Esophagus (tissue), 2 donors: ENCODE data around the gene SNCAIP. TPM values are rescaled to one million over a fixed set of nuclear protein-coding genes. Genes with fewer than 3 reads are reported as not detected.

Experiments
- H3K27ac ChIP-seq, 2 donors: one replicate each; pipeline ENCODE4 v1.5.1; 2013; ENCODE audit warnings: low read depth in 2 of 2, mild to moderate bottlenecking in 2 of 2, inconsistent platforms in 1 of 2, low read length in 1 of 2, moderate library complexity in 1 of 2
- H3K27me3 ChIP-seq, 2 donors: one replicate each; pipeline ENCODE4 v1.6.1; 2013; ENCODE audit warnings: low read length in 2 of 2, control low read depth in 1 of 2, mild to moderate bottlenecking in 1 of 2; ENCODE audit not compliant: insufficient read depth in 2 of 2, control insufficient read depth in 1 of 2
- H3K36me3 ChIP-seq, 2 donors: one replicate each; pipeline ENCODE4 v1.6.1; 2013; ENCODE audit warnings: low read length in 1 of 2; ENCODE audit not compliant: control insufficient read depth in 2 of 2, insufficient read depth in 2 of 2
- H3K4me1 ChIP-seq, 2 donors: one replicate each; pipeline ENCODE4 v1.6.1; 2013; ENCODE audit warnings: low read length in 1 of 2; ENCODE audit not compliant: control insufficient read depth in 2 of 2, insufficient read depth in 2 of 2
- H3K4me3 ChIP-seq, 2 donors: one replicate each; pipeline ENCODE4 v1.5.1; 2013; ENCODE audit warnings: low read length in 2 of 2, mild to moderate bottlenecking in 2 of 2, low read depth in 1 of 2, moderate library complexity in 1 of 2
- H3K9me3 ChIP-seq, 2 donors: one replicate each; pipeline ENCODE4 v1.6.1; 2013; ENCODE audit warnings: mild to moderate bottlenecking in 2 of 2, low read depth in 1 of 2, low read length in 1 of 2, moderate library complexity in 1 of 2; ENCODE audit not compliant: control insufficient read depth in 2 of 2, insufficient read depth in 1 of 2
- WGBS, 2 donors: extraction: QIAGEN DNeasy Blood & Tissue Kit; methylation state at CpG; one replicate each; pipeline ENCODE4 v1.1.7; 2013; 5-methylcytosine and 5-hydroxymethylcytosine counted together
- polyA plus RNA-seq, 2 donors: library from polyadenylated mRNA; stranded (reverse); fragments of 200-250 nt; gene quantifications; one replicate each; pipeline ENCODE4 v1.2.3, GENCODE V29; 2013
- donor health status: healthy with polysubstance abuse.
- donor health status: Bipolar disorder and iron deficiency.

The SNCAIP gene
- polyA plus RNA-seq, 2 donors, result 0.80 to 1.2 TPM

DNA sequence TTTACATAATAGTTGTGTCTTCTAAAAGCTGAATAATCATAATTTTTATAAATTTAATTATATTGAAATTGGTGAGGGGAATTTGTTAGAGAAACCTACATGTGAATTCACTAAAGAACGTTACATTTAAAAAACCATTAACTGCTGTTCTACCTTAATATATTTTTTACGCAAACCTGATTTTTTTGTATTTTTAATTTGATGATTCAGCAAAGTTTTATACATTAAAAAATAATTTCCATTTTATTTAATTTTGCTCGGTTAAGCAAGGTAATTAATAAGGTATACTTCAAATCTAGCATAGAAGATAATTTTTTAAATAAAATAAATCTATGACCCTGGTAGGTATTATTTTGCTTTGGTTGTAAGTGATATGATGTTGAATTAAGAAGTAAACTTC is 114.3 kb downstream of the SNCAIP start:
- H3K9me3 ChIP-seq, result no peaks in the 10 kb centered on the region
- 64 to 78% methylated on average over 3 of the region's 3 CpGs for WGBS, 2 donors
- H3K4me3 ChIP-seq, result no peak overlapping the region

DNA sequence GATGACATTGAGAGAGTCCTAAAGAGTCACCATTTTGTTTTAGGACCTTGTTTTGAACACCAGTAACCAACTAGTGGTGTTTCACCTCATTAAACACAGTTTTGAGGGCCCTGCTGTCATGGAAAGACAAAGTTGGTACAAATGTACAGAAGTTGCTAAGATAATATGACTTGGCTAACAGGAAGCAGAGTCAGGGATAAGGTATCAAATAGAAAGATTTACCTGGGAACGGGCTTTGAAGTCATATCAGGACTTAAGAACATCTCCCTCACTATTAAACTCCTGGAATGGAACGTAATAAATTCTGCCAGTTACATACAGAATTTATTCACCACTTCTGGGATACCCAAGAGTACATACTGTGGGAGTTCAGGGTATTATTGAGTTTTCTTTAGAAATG is 115.6 kb downstream of the SNCAIP start:
- H3K27ac ChIP-seq, result no peak overlapping the region
- no peaks in the 10 kb centered on the region for H3K9me3 ChIP-seq
- no peaks in the 10 kb centered on the region for H3K36me3 ChIP-seq
- H3K4me1 ChIP-seq, result no peaks in the 10 kb centered on the region
- no peaks in the 10 kb centered on the region for H3K27me3 ChIP-seq
- WGBS, 2 donors, result 82 to 96% methylated on average over 2 of the region's 2 CpGs
- H3K4me3 ChIP-seq, result no peak overlapping the region

More for the DNA sequence above, 114.3 kb downstream of the SNCAIP start:
- no peaks in the 10 kb centered on the region for H3K36me3 ChIP-seq
- no peaks in the 10 kb centered on the region for H3K4me1 ChIP-seq
- H3K27ac ChIP-seq, result no peak overlapping the region
- H3K27me3 ChIP-seq, result no peaks in the 10 kb centered on the region

DNA sequence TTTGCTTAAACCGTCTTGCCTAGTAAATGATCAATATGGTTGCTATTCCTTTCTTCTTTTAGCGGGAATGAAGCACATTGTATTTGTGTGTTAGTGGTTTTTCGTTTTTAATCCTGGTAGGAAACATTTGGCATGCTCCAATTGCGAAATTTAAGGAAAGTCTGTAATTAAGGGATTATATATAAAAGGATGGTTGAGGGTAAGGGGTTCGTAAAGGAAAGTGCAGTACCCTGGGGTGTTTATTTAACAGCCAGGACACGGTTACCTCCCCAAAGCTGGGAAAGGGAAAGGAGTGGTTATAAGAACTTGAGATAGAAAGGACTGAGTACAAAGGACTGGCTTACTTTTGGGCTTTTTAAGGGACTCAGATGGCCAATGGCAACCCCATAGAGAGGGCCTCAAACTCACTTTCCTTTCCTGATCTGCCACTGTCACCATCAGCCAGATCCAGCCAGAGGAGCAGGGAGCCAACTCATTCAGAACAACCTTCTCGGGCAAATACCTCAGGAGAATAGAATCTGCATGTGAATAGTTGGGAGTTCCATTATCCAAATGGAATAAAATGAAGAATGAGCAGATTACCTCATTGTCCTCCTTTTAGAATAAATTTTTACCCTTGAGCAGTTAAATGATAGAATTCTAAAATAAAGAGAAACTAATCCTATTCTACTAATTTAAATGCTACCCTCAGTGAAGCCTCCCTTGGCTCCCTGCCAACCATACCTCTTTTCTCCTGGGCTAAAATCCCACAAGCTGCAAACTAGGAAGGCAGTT is 117.7 kb downstream of the SNCAIP start:
- no peak overlapping the region for H3K4me3 ChIP-seq
- no peaks in the 10 kb centered on the region for H3K36me3 ChIP-seq
- no peaks in the 10 kb centered on the region for H3K9me3 ChIP-seq
- H3K27me3 ChIP-seq, result no peaks in the 10 kb centered on the region
- H3K27ac ChIP-seq, result no peak overlapping the region
- 67 to 77% methylated on average over 7 of the region's 7 CpGs for WGBS, 2 donors
- no peaks in the 10 kb centered on the region for H3K4me1 ChIP-seq

DNA sequence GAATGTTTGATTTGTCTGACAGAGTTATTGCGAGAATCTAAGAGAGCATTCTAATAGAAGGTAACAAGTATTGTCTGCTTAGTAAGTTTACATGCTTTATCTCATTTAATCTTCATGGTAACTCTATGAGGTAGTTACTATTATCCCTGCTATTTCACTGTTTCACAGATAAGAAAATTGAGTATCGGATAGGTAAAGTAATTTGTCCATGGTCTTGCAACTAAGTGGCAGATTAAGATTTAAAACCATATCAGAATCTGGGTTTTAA is 118.2 kb downstream of the SNCAIP start:
- H3K4me1 ChIP-seq, result no peaks in the 10 kb centered on the region
- no peaks in the 10 kb centered on the region for H3K9me3 ChIP-seq
- WGBS, 2 donors, result 89 to 93% methylated on average over 2 of the region's 2 CpGs
- H3K4me3 ChIP-seq, result no peak overlapping the region
- H3K36me3 ChIP-seq, result no peaks in the 10 kb centered on the region
- no peaks in the 10 kb centered on the region for H3K27me3 ChIP-seq
- H3K27ac ChIP-seq, result no peak overlapping the region

DNA sequence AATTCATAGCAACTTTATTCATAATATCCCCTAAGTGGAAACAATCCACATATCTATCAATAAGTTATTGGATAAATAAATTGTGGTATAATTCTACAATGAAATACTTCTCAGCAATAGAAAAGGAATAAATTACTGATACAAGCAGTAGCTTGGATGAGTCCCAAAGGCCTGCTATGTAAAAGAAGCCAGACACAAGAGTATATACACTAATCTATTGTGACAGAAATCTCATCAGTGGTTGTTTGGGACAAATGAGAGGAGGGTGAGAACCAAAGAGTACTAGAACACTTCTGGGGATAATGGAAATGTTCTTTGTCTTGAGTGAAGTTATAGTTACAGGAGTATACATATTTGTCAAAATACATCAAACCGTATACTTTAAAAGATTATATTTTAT is 119.3 kb downstream of the SNCAIP start:
- 91 to 100% methylated on average over 1 of the region's 1 CpG for WGBS, 2 donors
- H3K27me3 ChIP-seq, result no peaks in the 10 kb centered on the region
- no peak overlapping the region for H3K27ac ChIP-seq
- H3K4me3 ChIP-seq, result no peak overlapping the region
- no peaks in the 10 kb centered on the region for H3K9me3 ChIP-seq
- H3K4me1 ChIP-seq, result no peaks in the 10 kb centered on the region
- H3K36me3 ChIP-seq, result no peaks in the 10 kb centered on the region

DNA sequence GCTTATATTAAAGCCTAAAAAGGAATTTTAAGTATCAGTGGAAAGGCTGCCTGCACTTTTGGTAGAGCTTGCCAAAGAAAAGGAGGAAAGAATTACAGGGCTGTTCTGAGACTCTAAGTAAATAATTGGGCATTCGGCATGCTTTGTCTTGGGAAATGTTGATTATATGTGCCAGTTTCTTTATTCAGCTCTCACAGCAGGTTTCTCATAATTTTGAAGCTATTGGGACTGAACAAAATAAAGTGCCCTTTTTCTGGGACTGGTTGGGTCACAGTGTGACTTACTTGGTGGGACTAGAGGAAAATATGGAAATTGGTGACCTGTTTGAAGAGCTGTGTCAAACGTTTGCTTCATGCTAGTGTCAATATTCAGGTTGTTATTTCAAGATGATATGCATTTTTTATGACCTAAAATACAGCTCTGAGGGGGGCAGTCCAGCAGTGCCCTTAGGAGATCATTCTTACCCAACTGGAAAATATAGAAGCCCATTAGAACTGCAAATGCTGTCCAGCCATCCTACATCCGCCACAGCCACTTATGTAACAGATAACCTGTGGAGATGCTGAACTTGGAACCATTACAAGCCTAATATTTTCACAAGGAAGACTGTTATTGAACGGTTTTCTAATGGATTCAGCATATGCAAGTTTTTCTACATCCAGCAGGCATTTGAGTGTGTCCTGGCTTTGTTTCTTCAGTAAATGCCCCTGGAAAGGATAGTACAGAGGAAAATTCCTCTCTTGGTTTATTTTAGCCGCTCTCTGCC is 122.4 kb downstream of the SNCAIP start:
- no peak overlapping the region for H3K4me3 ChIP-seq
- H3K27ac ChIP-seq, result no peak overlapping the region
- H3K36me3 ChIP-seq, result no peaks in the 10 kb centered on the region
- no peaks in the 10 kb centered on the region for H3K9me3 ChIP-seq
- 64 to 67% methylated on average over 5 of the region's 5 CpGs for WGBS, 2 donors
- H3K27me3 ChIP-seq, result no peaks in the 10 kb centered on the region
- H3K4me1 ChIP-seq, result no peaks in the 10 kb centered on the region

DNA sequence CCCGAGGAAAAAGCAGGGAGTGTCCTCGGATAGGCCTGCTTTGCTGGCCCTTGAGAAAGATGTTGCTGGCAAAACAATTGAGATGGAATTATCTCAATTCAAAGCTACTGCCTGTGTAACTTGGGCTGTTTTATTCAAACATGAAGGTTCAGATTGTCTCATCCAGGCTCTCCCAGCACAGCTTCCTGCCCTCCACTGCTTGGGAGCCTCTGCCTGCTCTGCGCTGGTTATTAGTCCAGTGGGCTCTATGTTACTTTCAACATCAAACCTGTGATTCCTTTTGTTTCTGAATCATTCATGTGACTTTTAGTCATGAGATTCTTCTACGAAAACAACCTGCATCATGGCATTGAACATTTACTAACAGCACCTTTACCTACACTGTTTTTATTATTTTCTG is 123.2 kb downstream of the SNCAIP start:
- no peaks in the 10 kb centered on the region for H3K9me3 ChIP-seq
- H3K36me3 ChIP-seq, result no peaks in the 10 kb centered on the region
- 87 to 89% methylated on average over 4 of the region's 4 CpGs for WGBS, 2 donors

DNA sequence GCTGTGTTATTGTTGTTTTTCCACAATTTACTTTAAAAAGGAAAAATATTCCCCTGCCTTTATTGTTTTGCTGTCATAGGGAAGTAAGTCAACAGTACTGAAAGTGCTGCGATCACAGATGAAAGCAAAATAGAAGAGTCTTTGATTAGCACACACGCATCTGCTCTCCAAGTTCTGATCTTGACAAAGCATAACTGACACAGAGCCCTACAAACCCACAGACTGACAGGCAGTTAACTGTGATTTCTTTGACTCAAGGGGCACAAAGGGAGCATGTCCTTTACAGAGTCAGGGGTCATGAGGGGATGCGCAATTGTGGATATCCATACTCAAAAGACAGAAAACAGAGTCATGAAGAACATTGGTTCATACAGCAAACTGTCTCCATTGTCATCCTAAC is 123.7 kb downstream of the SNCAIP start:
- Histone ChIP-seq H3K27ac (no peak overlapping the region), H3K9me3 (no peaks in the 10 kb centered on the region), H3K4me3 (no peak overlapping the region), H3K4me1 (no peaks in the 10 kb centered on the region), H3K27me3 (no peaks in the 10 kb centered on the region), H3K36me3 (no peaks in the 10 kb centered on the region)
- 97% methylated on average over 3 of the region's 3 CpGs for WGBS, 2 donors

More for the DNA sequence above, 123.2 kb downstream of the SNCAIP start:
- H3K4me1 ChIP-seq, result no peaks in the 10 kb centered on the region
- H3K27me3 ChIP-seq, result no peaks in the 10 kb centered on the region
- H3K27ac ChIP-seq, result no peak overlapping the region
- H3K4me3 ChIP-seq, result no peak overlapping the region

DNA sequence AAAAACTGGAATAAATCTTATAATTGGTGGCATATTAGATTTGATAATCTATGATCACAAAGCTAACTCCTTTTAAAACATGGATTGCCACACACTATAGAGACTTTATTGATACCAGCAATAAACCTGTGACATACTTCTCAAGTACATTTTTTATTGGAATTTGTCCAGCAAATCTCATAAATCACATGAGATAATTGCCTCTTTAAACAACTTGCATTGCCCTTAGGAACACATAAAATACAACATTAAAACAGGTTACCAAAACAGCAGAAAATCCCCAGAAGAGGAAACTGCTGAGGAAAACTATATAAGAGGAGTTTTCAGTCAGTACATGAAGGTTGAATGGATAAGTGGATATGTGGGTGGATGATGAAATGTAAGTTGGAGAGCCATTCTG is 124.6 kb downstream of the SNCAIP start:
- Histone ChIP-seq H3K4me1 (no peaks in the 10 kb centered on the region), H3K9me3 (no peaks in the 10 kb centered on the region), H3K27me3 (no peaks in the 10 kb centered on the region), H3K4me3 (no peak overlapping the region), H3K36me3 (no peaks in the 10 kb centered on the region), H3K27ac (no peak overlapping the region)

DNA sequence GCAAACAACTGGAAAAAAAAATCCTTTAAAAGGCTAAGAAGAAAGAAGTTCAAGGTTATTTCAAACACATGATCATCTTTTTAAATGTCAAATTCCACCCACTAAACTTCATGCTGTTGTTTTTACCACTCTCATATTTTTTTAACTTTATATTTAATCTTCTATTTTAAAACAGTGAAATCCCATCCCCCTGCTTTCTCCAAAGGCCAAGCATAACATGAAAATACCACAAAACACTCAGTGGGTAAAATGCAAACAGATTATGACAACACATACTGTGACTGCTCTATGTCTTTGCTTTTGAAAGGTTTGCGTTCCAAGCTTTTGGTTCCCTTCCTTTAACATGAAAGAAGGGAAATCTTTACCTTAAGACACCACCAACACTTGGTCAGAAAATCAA is 127.6 kb downstream of the SNCAIP start:
- Histone ChIP-seq H3K27me3 (no peaks in the 10 kb centered on the region), H3K36me3 (peaks cover 0 to 2% of the 10 kb centered on the region in 2 donors), H3K9me3 (no peaks in the 10 kb centered on the region), H3K4me1 (no peaks in the 10 kb centered on the region), H3K27ac (no peak overlapping the region), H3K4me3 (no peak overlapping the region)
- WGBS, 2 donors, result 84% methylated on average over 1 of the region's 1 CpG
